SIG-M5 treated with dmso at 0.1 percent for 504 hours (cell line): Measurements from ENCODE around the gene CFC1.
"Not testable (repeated sequence)": the region's sequence is repeated elsewhere in the genome, so short reads cannot be mapped to it uniquely, and the experiment has no call there.

Source experiments
- DNase-seq: peaks from one replicate; lab custom pipeline; 2025; ENCODE audit not compliant: unreplicated experiment; lab: John Stamatoyannopoulos, UW

CFC1 gene

DNA sequence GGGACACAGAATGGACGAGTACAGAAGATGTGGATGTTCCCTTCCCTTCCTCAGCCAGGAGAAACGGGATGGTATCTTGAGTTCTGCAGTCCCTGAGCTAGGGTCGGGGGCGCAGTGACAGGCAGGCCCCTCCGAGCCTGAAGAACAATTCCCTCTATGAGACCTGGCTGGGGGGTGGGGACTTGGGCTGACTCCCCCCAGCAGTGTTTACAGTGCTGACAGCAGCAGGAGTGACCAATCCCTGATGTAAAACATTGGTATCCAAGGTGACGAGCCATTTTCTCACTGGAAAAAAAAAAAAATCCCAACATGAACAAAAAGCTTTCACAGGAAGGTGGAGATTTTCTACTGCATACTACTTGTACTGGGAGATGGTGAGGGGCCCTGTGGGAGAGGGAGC, at the start of gene CFC1:
TSS of gene CFC1 (minus strand) at position 183 of the 400 bp plus-strand sequence. CDS start 288 bp downstream, outside the sequence.
- DNase-seq: not testable (repeated sequence)

GRCh38 chr2:130641688-130642087, 42.3 kb upstream of the CFC1 start:
- not testable (repeated sequence) for DNase-seq

DNA sequence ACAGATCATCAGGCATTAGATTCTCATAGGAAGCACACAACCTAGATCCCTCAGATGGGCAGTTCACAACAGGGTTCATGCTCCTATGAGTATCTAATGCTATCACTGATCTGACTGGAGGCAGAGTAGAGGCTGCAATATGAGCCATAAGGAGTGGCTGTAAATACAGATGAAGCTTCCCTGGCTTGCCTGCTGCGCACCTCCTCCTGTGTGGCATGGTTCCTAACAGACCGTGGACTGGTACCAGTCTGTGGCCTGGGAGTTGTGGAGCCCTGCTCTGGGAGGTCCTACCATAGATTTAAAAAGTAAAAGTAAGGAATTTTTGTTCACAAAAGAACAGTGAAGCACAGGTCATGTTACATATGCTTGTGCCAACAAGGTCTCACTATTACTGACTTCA, 39.6 kb upstream of the CFC1 start:
- not testable (repeated sequence) for DNase-seq

DNA sequence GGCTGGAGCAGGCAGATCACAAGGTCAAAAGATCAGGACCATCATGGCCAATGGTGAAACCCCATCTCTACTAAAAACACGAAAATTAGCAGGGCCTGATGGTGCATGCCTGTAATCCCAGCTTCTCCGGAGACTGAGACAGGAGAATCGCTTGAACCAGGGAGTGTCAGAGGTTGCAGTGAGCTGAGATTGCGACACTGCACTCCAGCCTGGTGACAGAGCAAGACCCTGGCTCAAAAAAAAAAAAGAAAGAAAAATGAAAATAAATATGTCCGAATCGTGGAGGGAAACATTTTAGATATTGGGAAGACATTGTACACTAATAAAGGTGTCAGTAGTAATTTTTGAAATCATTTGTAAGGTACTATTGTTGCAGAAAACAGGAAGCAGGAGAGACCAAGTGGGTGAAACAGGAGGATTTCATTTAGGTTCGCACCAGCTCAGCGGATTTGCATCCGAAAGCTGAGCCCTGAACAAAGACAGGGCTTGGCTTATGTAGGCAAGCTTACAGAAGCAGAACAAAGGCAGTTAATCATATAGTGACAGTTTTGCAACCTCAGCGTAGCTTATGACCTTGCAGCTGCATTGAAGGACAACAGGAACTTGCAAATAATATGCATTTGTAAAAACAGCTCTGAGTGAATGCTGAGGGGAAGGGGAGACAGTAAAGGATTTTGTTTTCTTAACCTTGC, 29.6 kb upstream of the CFC1 start:
- DNase-seq: not testable (repeated sequence)

DNA sequence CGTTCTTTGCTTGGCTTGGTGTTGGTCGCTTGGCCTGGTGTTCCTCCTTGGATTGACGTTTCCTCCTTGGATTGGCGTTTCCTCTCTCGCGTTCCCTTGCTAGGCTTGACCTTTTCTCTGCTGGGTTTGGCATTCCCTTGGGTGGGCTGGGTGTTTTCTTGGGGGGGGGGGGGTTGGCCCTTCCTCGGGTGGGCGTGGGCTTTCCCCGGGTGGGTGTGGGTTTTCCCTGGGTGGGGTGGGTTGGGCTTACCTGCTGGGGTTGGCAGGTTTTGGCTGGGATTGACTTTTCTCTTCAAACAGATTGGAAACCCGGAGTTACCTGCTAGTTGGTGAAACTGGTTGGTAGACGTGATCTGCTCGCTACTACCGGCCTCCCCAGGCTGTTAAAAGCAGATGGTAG, 11.8 kb upstream of the CFC1 start, which contains the start of gene POTEJ:
TSS of gene POTEJ (plus strand) at position 301 of the 400 bp plus-strand sequence. CDS start at position 394, 93 bp downstream.
- DNase-seq: not testable (repeated sequence)

GRCh38 chr2:130610486-130610885, 11.1 kb upstream of the CFC1 start:
- not testable (repeated sequence) for DNase-seq

- not testable (repeated sequence) for DNase-seq
These were observed 9.9 kb upstream of the CFC1 start for GRCh38 chr2:130609002-130609920.

GRCh38 chr2:130608276-130609001, 9.1 kb upstream of the CFC1 start:
- not testable (repeated sequence) for DNase-seq

DNA sequence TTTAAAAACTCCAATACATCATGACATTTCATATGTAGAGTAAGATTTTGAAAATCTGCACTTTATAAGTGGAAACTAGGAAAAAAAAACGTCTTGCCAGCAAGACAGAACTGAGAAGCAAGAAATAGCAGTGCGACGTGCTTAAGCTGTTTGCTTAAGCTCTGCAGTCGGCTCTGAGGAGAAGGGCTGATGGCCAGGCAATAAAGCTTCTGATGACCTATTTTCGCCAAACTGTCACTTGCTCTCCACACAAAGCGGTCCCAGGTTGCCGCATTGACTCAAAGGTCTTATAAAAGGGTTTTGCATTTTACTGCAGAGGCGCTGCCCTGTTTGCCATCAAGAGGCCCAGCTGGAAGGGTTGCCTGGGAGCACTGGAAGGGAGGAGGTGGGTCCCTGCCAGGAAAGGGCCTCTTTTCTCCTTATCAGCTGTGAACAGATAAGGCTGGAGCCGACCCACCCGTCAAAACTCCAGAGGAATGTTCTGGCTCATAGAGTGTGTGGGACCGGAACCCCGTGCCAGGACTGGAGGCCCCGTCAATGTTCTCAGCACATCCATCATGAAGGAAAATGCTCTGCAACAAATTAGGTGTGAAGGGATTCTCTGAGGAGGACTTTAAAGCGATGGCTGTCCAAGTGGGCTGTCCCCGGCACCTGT, 2.4 kb upstream of the CFC1 start:
- DNase-seq: not testable (repeated sequence)

DNA sequence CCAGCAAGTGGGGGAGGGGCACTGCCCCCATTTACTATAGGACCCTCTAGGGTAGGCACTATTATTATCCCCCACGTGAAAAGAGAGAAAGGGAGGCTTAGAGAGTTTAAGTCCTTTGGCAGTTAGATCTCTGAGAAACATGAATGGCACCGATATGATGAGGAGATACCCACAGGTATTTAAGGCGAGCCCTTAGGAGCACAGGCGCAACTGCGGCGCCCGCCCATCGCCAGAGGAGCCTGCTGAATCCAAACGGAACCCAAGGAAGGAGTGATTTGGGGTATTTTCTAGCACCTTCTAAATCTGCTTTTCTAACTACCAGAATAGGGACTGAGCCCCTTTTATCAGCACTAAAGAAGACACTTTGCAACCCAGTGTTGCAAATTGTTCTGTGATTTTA, 551 bp upstream of the CFC1 start:
- DNase-seq: not testable (repeated sequence)

DNA sequence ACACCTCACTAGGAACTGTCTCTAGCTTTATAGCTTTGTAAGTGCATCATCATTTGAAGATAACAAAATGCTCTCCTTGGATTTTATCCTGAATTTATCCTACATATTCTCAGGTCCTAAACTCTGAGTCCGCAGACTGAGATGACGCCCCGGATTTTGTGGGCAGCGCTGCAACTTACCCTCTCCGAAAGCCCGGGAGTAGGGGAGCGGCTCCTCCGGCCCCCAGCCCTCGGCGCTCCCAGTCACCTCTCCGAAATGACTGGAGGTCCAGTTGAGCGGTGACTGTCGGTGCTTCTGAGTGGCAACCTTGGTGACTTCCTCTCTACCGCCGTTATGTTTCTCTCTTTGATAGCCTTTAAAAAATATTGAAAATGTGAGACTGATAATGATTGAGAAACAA, 912 bp downstream of the CFC1 start:
- DNase-seq: not testable (repeated sequence)

- not testable (repeated sequence) for DNase-seq
These were observed 1.4 kb downstream of the CFC1 start for GRCh38 chr2:130597994-130598393.

DNA sequence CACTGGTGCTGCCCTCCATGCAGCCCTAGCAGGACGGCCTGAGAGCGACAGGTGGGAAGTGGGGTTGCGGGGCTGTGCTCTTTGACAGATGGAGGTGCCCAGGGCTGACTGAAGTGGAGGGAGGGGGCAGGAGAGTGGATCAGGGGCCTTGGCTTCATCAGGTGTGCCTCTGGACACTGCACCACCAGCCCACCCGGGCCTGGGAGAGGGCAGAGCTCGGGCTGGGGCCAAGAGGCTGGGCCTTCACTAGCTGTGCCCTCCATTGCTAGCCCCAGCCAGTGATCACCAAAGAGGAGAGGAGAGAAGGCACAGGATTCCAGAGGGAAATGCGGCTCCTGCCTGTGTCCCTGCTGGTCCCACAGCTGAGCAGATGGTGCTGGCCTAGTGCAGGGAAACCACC, 2.6 kb downstream of the CFC1 start:
- not testable (repeated sequence) for DNase-seq

GRCh38 chr2:130594011-130594410, 5.4 kb downstream of the CFC1 start:
- DNase-seq: not testable (repeated sequence)

DNA sequence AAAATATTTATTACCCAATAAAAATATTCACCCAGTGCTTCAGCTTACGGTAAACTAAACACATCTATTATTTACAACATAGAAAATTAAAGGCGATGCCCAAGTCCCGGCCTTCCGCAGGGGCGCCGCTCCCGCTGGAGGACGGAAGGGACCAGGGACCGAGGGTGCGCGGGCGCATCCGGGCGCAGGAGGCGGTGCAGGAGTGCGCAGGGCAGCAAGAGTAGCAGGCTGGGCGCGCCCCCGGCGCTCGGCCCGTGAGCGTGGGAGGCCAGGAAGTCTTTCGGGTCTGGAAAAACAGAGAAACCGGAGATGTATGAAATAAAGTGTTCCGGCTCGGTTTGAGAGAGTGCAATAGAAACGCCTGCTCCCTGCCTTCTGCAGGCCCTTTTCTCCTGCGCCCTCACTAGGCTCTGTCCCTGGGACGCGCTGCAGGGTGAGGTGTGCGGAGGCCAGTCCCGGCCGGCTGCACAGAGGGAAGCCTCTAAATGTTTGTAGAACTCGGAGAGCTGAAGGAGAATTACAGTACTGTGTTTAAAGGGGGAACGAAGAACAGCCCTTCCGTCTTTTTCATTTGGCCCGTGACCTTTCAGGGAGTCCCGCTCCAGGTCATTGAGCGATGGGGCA, 6.5 kb downstream of the CFC1 start:
- not testable (repeated sequence) for DNase-seq

GRCh38 chr2:130590842-130591359, 8.5 kb downstream of the CFC1 start:
- not testable (repeated sequence) for DNase-seq

- not testable (repeated sequence) for DNase-seq
These were observed 9.1 kb downstream of the CFC1 start for GRCh38 chr2:130590170-130590841.

DNA sequence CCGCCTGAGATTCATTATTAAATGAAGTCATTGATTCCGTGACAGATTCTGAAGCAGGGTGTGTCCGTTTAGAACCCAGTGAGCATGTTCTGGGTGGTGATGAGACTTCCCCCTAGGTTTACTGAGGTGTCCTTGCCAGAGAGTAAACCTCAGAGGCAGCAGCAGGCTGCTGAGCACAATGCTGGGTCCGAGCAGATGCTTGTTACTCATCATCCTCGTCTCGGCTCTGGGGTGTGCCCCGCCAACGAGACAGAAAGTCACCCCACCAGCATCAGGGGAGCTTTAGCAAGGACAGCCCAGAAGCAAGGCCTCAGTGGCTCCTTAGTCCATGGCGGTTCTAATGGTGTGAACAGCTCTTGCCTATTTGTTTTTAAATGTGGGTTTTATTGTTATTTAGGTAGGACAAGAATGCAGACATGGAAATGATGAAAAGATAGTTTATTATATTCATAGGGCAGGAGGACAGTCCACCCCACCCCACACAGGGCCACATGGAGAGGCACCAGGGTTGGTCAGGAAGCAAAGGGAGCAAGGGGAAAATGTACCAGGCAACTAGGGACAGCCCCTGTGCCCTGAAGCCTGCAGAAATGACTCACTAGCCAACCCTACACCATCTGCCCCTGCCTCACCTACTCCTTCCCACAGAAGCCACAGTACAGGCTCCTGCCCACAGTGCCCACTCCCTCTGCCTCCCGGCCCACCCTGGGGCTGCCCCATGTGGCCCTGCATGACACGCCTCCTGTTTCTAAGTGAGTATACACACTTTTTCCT, 10.5 kb downstream of the CFC1 start:
- DNase-seq: not testable (repeated sequence)
